COLO829 (cell line): ENCODE data around the gene LYST.
"Not testable (repeated sequence)": the region's sequence is repeated elsewhere in the genome, so short reads cannot be mapped to it uniquely, and the experiment has no call there.

Experiments used
- DNase-seq: peaks from one replicate; pipeline ENCODE4 v3.0.0; 2012; ENCODE audit warnings: low spot score

The LYST gene

GRCh38 chr1:235866205-235866912 is at the start of gene LYST:
TSS of gene LYST (minus strand) at chr1:235866906. CDS start at chr1:235830417, 36,489 bp downstream.
- no peak for DNase-seq

DNA sequence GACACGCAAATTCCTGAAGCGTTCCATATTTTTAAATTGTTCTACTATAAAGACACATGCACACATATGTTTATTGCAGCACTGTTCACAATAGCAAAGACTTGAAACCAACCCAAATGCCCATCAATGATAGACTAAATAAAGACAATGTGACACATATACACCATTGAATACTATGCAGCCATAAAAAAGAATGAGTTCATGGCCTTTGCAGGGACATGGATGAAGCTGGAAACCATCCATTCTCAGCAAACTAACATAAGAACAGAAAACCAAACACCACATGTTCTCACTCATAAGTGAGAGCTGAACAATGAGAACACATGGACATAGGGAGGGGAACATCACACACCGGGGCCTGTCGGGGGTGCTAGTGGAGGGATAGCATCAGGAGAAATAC is 48.8 kb upstream of the LYST start:
- not testable (repeated sequence) for DNase-seq

- no peak for DNase-seq
Measured at GRCh38 chr1:235913311-235913710, 46.6 kb upstream of the LYST start.

- DNase-seq: no peak
Measured at GRCh38 chr1:235911876-235912275, 45.2 kb upstream of the LYST start.

GRCh38 chr1:235911300-235911662 is 44.6 kb upstream of the LYST start:
- DNase-seq: no peak

- peak; percentile 92 for DNase-seq
Measured at GRCh38 chr1:235910357-235911299, 43.9 kb upstream of the LYST start.

DNA sequence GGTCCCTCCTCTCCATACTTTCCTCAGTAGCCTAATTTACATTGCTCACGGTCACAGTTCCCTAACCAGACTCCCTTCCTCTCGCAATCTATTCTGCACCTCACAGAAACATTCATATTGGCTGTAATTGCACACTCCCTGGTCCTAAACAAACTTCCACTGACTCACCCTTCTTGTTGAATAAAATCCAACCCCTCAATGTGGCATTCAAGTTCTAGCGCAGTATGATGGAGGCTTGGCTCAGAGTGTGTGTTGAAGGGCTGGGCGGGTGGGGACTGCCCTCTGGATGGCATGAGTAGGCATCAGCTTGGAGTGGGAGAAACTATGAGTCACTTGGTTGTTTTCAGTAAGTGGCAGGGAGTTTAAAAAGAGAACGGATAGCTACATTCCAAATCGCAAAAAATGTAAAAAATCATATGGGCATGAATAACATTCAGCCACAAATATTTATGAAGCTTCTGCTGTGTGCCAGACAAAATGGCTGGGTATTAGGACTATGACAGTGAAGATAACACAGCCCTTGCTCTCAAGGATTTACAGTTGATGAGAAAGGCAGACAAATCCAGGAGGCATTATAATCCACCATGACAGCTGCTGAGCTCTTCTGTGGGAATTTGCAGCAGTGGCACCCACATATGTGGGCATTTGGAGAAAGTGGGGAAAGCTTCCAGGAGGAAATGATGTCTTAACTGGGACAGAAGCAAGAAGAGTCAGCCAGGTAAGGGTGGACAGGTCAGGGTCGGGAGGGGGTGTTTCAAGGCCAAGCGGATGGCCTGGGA is 42.2 kb upstream of the LYST start:
- DNase-seq: peak; percentile 93

DNA sequence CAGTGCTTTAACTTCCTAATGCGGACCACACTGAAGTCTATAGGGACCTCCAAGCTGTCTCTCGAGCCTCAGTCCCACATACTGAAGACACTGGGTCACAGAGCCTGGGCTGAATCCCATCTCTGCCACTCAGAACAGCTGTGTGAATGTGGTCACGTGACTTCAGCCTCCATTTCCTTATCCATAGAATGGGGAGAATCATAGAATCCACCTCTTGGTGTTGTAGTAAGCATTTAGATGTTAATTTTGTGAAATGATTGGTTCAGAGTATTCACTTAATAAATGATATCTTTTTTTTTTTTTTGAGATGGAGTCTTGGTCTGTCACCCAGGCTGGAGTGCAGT is 41.2 kb upstream of the LYST start:
- DNase-seq: no peak

GRCh38 chr1:235907187-235907896 is 40.6 kb upstream of the LYST start:
- DNase-seq: no peak

GRCh38 chr1:235906436-235906835 is 39.7 kb upstream of the LYST start:
- DNase-seq: no peak

DNA sequence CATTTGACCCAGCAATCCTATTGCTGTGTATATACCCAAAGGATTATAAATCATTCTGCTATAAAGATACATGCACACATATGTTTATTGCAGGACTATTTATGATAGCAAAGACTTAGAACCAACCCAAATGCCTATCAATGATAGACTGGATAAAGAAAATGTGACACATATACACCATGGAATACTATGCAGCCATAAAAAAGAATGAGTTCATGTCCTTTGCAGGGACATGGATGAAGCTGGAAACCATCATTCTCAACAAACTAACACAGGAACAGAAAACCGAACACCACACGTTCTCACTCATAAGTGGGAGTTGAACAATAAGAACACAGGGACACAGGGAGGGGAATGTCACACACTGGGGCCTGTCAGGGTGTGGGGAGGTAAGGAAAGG is 37.1 kb upstream of the LYST start:
- not testable (repeated sequence) for DNase-seq

GRCh38 chr1:235902677-235903542 is 36.2 kb upstream of the LYST start:
- peak; percentile 86 for DNase-seq

- DNase-seq: no peak
Measured at GRCh38 chr1:235901461-235901860, 34.8 kb upstream of the LYST start.

DNA sequence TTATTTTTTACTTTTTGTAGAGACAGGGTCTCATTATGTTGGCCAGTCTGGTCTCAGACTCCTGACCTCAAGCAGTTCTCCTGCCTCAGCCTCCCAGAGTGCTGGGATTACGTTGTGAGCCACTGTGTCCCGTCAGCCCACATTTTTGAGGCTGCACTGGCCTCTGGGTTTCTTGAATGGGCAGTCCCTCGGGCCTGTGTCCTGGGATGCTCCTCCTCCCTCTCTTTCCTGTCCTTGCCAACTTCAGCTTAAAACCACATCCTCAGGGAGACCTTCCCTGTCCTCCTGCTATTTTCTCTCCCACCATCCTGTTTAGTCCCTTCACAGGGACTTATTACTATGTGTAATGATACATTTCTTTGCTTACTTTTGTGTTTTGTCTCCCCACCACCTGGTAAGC is 31.4 kb upstream of the LYST start:
- DNase-seq: no peak

- DNase-seq: no peak
Measured at GRCh38 chr1:235893840-235894239, 27.1 kb upstream of the LYST start.

DNA sequence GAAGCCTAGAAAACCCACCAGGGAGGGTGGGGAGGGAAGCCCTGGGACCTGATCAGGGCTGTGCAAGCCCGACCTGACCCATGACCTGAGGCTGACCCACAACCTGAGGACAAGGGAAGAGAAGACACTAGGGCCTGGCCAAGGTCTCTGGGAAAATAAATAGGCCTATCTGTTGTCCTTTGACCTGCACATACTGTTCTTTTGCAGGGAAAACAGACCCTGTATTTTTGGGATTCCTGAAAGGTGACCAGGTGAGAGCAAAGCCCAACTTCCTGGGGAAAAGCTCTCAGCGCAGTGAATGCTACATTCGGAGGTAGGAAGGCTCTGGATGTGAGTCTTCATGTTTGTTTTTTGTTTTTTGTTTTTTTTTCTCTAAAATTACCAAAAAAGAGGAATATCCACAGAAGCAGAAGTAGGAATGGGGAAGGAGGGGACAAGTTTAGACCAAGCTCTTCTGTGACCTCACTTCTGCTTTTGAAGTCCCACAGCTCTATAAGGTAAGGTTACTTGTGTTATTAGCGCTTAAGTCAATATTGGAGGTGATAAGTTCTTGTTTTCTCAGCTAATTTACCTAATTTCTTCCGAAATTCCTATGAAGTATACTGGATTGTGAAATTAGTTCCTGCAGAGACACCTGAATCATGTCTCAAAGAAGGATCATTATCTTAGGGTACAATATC is 26.2 kb upstream of the LYST start:
- no peak for DNase-seq

DNA sequence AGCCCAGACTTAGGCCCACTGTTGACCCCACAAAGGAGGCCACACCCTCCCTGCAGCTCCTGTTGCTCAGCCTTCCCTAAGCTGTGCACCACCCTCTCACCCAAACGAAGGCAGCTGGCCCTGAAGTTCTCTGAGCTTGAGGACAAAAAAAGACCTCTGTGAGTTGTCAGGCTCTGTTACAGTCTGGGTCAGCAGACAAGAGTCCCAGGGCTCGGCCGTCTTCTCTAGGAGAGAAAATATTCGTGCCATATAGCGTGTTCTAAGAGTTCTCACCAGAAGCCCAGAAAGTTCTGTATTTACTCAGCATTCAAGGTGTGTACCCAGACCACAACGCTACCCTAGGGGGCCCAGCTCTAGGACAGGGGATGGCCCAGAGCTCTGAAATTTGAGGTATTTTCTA is 25.5 kb upstream of the LYST start:
- DNase-seq: no peak

GRCh38 chr1:235888119-235888643 is 21.5 kb upstream of the LYST start:
- no peak for DNase-seq

DNA sequence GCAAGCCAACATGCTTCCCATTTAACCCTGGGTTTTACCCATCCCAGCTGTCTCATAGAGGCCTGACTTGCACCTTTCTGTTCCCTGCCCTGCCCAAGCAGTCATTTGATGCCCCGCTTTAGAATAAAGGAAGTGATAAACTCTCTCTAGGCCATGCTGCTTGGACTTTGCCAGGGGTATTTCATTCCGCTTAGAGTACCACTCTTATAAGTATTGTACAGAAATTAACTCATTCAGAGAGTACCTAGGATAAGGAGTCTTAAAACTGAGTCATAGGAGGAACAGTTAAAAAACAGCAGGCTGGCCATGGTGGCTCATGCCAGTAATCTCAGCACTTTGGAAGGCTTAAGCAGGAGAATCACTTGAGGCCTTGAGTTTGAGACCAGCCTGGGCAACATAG is 21.0 kb upstream of the LYST start:
- no peak for DNase-seq

DNA sequence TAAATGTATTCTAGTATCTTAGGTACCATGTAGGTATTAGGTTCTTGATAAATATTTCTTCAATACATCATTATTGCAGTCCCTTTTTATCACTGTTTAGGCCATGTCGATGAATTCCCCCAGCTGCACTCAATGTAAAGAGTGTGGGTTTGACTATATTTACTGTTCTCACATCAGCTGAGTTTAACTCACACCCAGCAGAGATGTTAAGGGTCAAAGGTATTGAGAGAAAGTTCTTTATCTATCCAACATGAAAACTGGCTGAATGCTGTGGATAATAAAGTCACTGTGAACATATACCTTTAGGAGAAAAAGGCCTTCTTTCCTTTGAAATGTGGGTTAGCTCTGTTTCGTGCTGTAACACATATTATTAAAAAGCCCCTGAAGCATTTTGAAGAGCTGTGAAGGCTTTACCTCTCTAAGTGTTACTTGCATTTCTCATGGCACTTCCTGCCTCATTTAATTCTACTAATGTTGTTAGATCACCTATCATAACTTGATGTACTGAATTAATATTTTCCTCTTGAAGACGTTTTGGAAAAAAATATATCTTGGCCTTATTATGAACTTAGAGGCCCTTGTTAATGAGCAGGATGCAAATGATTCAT is 19.1 kb upstream of the LYST start:
- no peak for DNase-seq
